CD4-positive, alpha-beta T cell (primary cell): ENCODE data around the gene HERC3. TPM values are rescaled to one million over a fixed set of nuclear protein-coding genes. Genes with fewer than 3 reads are reported as not detected.

Experiments used
- ATAC-seq: fragments of 200-7000 bp; cut with Tn5 transposase; one replicate; pipeline ENCODE4 v1.10.0; 2022; ENCODE audit warnings: mild to moderate bottlenecking; ENCODE audit not compliant: poor library complexity
- CTCF ChIA-PET: fragments of 350-600 bp; sonication (Branson Sonifier 250); formaldehyde crosslinking; loops from one replicate; lab custom pipeline; 2021; ENCODE audit warnings: antibody characterized with exemption, inconsistent platforms; lab: Charles Lee
- POLR2A ChIA-PET: fragments of 350-600 bp; sonication (Branson Sonifier 250); formaldehyde crosslinking; loops from one replicate; lab custom pipeline; 2021; ENCODE audit warnings: antibody characterized with exemption, inconsistent platforms; lab: Charles Lee
- DNase-seq, 14 experiments: peaks; one replicate each; pipeline ENCODE4 v3.0.0-alpha.2; 2013 to 2020; ENCODE audit warnings: mixed read lengths in 2 of 14
- H3K27ac ChIP-seq, 2 donors: one replicate each; pipeline versions ENCODE4 v1.5.1 to v1.7.0; 2013; ENCODE audit warnings: low read length in 2 of 2, low read depth in 1 of 2, mild to moderate bottlenecking in 1 of 2
- H3K27me3 ChIP-seq, 2 experiments: 1 replicate in 1 of 2; 2 replicates in 1 of 2; pipeline versions ENCODE4 v1.6.1 to v1.7.0; 2013; ENCODE audit warnings: low read length in 2 of 2, control low read depth in 1 of 2, mild to moderate bottlenecking in 1 of 2, moderate library complexity in 1 of 2; ENCODE audit not compliant: insufficient read depth in 2 of 2, control insufficient read depth in 1 of 2
- H3K36me3 ChIP-seq: one replicate; pipeline ENCODE4 v1.6.1; 2013; ENCODE audit warnings: low read length, control low read depth; ENCODE audit not compliant: insufficient read depth
- H3K4me1 ChIP-seq: one replicate; pipeline ENCODE4 v1.6.1; 2013; ENCODE audit warnings: low read length, control low read depth; ENCODE audit not compliant: insufficient read depth
- H3K4me3 ChIP-seq: one replicate; pipeline ENCODE4 v1.5.1; 2013; ENCODE audit warnings: mild to moderate bottlenecking, low read length, moderate library complexity
- H3K9me3 ChIP-seq, 2 experiments: 1 replicate in 1 of 2; 2 replicates in 1 of 2; pipeline versions ENCODE4 v1.6.1 to v1.7.0; 2013; ENCODE audit warnings: low read length in 2 of 2, mild to moderate bottlenecking in 2 of 2, control low read depth in 1 of 2, moderate library complexity in 1 of 2; ENCODE audit not compliant: control insufficient read depth in 1 of 2, insufficient read depth in 1 of 2
- H3K27ac Mint-ChIP-seq: one replicate; pipeline ENCODE4 v1.8.0; 2020; ENCODE audit warnings: mixed read lengths
- H3K27me3 Mint-ChIP-seq: one replicate; pipeline ENCODE4 v1.8.0; 2021; ENCODE audit warnings: mixed read lengths
- H3K36me3 Mint-ChIP-seq: one replicate; pipeline ENCODE4 v1.8.0; 2021; ENCODE audit warnings: low read depth, mixed read lengths
- H3K4me1 Mint-ChIP-seq: one replicate; pipeline ENCODE4 v1.8.0; 2021; ENCODE audit warnings: low read depth, mixed read lengths
- H3K4me3 Mint-ChIP-seq: one replicate; pipeline ENCODE4 v1.8.0; 2020; ENCODE audit warnings: mild to moderate bottlenecking, mixed read lengths
- H3K9me3 Mint-ChIP-seq: one replicate; pipeline ENCODE4 v1.8.0; 2020; ENCODE audit warnings: mixed read lengths
- CTCF ChIP-seq: fragments of 200-600 bp; IDR thresholded peaks from one replicate; pipeline ENCODE4 v1.8.0; 2022; ENCODE audit warnings: antibody characterized with exemption, mild to moderate bottlenecking
- intact Hi-C, 2 experiments: fragments of 100-400 bp; cut with DNase I in 1 of 2; cut with micrococcal nuclease in 1 of 2; formaldehyde crosslinking; loops; one replicate each; pipeline versions ENCODE4 v1.15.1 to v1.9.0; 2023 to 2025; cut with DNase I, micrococcal nuclease
- total RNA-seq, 174 experiments: library from RNA in 2 of 174; stranded (reverse) in 2 of 174; gene quantifications; one replicate each; pipeline ENCODE4 v1.2.3 and lab custom pipeline; 2021 to 2026

The HERC3 gene
- total RNA-seq, 2 experiments from 2014 or later = 63.1 to 66.4 TPM

- Histone ChIP-seq H3K4me1 (peaks cover 6% of the 10 kb centered on the region), H3K4me3 (no peak overlapping the region), H3K9me3 (peaks cover 0 to 5% of the 10 kb centered on the region in 2 experiments), H3K27me3 (no peaks in the 10 kb centered on the region), H3K27ac (no peak overlapping the region), H3K36me3 (peaks cover 6% of the 10 kb centered on the region)
- ChIA-PET CTCF (interaction anchor here (1.5 kb wide), 1 partner anchor 106 kb away, joined by 4 read pairs; no protein-coding TSS in a partner anchor), POLR2A (no interaction called here)
- intact Hi-C loops = loop anchor here in 1 of 2 experiments (5.0 kb wide), 1 partner anchor 34 kb away; no protein-coding TSS in a partner anchor
- Mint-ChIP-seq H3K4me3 (no peak overlapping the region), H3K36me3 (peaks cover 17% of the 10 kb centered on the region), H3K4me1 (peaks cover 83% of the 10 kb centered on the region), H3K27ac (peak overlapping the region; percentile 56), H3K9me3 (no peaks in the 10 kb centered on the region), H3K27me3 (no peaks in the 10 kb centered on the region)
- ATAC-seq (no peak), DNase-seq (no peak)
- no peak for TF ChIP-seq CTCF
Measured at GRCh38 chr4:88645994-88646393, 53.7 kb downstream of the HERC3 start.

- H3K27ac Mint-ChIP-seq = peak overlapping the region; percentile 56
- ChIA-PET POLR2A (interaction anchor here (0.9 kb wide), 1 partner anchor 42 kb away, joined by 3 read pairs; no protein-coding TSS in a partner anchor), CTCF (no interaction called here)
- intact Hi-C loops = loop anchor here in 1 of 2 experiments (5.0 kb wide), 1 partner anchor 34 kb away; no protein-coding TSS in a partner anchor
- no peak overlapping the region for H3K4me3 ChIP-seq
- no peaks in the 10 kb centered on the region for H3K9me3 Mint-ChIP-seq
- no peak overlapping the region for H3K27ac ChIP-seq
- no peaks in the 10 kb centered on the region for H3K27me3 Mint-ChIP-seq
- H3K36me3 ChIP-seq = peaks cover 6% of the 10 kb centered on the region
- peaks cover 6% of the 10 kb centered on the region for H3K4me1 ChIP-seq
- ATAC-seq (no peak), DNase-seq (no peak)
- H3K4me1 Mint-ChIP-seq = peaks cover 80% of the 10 kb centered on the region
- TF ChIP-seq CTCF = no peak
- H3K36me3 Mint-ChIP-seq = peaks cover 17% of the 10 kb centered on the region
- H3K4me3 Mint-ChIP-seq = no peak overlapping the region
- H3K9me3 ChIP-seq = peaks cover 0 to 3% of the 10 kb centered on the region in 2 experiments
- no peaks in the 10 kb centered on the region for H3K27me3 ChIP-seq
Measured at GRCh38 chr4:88646528-88647280, 54.4 kb downstream of the HERC3 start.

GRCh38 chr4:88649716-88650115, 57.4 kb downstream of the HERC3 start:
- POLR2A ChIA-PET = interaction anchor here (1.2 kb wide), 1 partner anchor 51 kb away, joined by 3 read pairs; no protein-coding TSS in a partner anchor
- H3K4me1 ChIP-seq = peaks cover 6% of the 10 kb centered on the region
- no peak overlapping the region for H3K4me3 ChIP-seq
- DNase-seq (no peak), ATAC-seq (no peak)
- intact Hi-C loops = loop anchor here in 1 of 2 experiments (5.0 kb wide), 1 partner anchor 37 kb away; no protein-coding TSS in a partner anchor
- peak overlapping the region; percentile 56 for H3K27ac Mint-ChIP-seq
- no peaks in the 10 kb centered on the region for H3K27me3 Mint-ChIP-seq
- peaks cover 31% of the 10 kb centered on the region for H3K36me3 ChIP-seq
- H3K9me3 ChIP-seq = no peaks in the 10 kb centered on the region
- H3K4me3 Mint-ChIP-seq = peak overlapping the region; percentile 22
- peaks cover 84% of the 10 kb centered on the region for H3K4me1 Mint-ChIP-seq
- CTCF ChIA-PET = interaction anchor here (1.2 to 1.6 kb wide), 2 partner anchors 8 to 94 kb away, joined by 3 read pairs; no protein-coding TSS in a partner anchor
- H3K9me3 Mint-ChIP-seq = no peaks in the 10 kb centered on the region
- H3K36me3 Mint-ChIP-seq = peaks cover 24% of the 10 kb centered on the region
- no peak for TF ChIP-seq CTCF
- H3K27ac ChIP-seq = no peak overlapping the region
- no peaks in the 10 kb centered on the region for H3K27me3 ChIP-seq
